Ramos (cell line): ENCODE results near the gene UBE2H.

Source experiments
- in situ Hi-C: fragments of 300-500 bp; cut with MboI; formaldehyde crosslinking; loops from one replicate; pipeline ENCODE4 v1.14.3; 2022; ENCODE audit warnings: low sequenced_read_pairs; ENCODE audit not compliant: unreplicated experiment

UBE2H gene

DNA sequence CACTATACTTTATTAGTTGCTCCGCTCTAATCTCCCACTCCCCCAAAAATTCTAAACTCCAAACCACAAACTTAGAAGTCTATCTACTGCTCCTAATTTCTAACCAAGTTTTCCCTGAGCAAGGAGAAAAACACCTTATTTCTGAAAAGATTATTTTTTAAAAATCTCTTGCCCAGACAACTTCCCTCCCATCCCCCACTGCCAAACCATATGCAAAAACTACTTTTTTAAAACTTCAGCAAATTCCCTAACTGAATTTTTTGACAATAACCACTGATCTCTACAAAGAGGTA, 1.9 kb downstream of the UBE2H start:
- in situ Hi-C loops: no loop called here

DNA sequence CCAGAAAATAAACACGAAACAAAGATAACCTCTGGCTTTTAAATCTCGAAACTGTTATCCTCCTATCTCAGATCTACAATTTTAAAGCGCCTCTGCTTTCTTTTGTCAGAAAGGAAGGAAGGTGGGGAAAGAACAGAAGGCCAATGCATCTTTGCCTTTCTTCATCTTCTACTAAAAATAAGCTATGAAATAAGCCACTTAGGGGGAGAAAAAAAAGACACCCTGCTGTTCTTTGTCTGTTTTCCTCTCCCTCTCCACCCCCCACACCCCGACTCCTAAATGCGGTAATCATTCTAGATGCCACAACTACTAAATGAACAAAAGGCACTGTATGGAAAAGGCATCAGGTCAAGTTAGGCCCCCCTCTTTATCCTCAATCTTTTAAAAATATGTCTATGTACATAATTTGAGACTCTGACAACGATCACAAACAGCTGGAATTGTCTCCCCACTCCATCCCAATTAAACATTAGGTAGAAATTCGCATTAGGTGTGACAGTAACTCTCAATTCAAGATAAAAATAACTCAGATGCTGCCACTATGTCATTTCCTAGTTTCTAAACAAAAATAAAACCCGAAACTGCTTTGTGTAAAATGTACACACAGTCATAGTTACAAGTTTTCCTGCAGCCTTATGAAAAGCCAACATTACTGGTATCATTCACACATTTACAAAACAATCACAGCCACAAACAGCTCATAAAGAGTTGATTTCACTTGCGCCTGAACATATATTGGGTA, 2.4 kb downstream of the UBE2H start:
- in situ Hi-C loops: no loop called here

DNA sequence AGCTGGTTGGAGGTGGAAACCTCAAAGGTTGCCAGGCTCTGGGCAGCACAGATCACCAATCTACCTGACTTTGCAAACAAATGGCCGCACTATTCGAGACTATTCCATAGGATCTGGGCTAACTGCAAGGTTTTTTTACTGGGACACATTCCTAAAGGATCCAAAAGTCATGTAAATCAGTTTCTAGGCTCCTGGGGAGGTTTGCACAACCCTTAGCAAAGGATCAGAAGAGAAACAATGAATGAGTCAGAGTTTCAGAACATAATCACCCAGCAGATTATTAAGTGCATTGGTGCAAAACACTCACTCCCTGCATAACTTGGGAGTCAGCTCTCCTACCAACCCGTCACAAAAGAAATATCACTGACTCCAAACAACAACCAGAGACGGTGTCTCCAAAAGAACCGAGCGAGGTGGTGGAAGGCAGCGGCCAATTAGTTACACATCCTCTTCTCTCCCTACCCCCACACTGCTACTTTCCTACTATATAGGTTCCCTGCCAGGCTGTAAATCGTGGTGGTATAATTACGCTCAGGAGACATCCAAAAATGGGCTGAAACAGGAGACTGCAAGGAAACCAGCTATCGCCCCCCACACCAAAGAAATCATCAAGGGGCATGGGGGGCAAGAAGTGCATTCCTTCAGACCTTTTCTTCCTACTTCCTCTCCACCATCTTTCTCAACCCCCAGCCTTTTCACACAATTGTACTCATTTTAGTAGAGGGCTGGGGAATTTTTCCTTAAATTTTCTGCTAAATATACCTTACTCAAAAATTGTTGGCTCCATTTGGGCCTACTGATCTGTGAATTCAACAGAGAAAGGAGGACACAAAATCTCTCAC, 3.2 kb downstream of the UBE2H start:
- in situ Hi-C loops: no loop called here

DNA sequence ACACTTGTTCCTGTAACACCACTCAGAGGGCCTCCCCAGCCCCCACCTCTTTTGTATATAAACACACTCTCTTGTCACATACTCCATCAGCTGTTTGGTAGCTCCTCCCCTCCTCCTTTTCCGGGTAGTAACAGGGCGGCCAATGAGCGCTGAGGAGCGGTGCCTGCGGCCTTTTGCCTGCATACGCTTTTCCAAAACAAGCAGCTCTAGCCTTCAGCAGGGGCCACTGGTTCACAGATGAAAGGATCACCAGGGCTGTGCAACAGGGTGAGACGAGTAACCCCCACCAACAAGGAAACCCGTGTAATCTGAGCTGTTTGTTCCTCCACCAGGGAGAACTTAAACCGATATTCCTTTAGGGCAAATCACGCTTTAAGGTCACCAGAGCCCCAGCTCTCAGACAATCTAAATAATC, 3.9 kb downstream of the UBE2H start:
- in situ Hi-C loops: no loop called here

DNA sequence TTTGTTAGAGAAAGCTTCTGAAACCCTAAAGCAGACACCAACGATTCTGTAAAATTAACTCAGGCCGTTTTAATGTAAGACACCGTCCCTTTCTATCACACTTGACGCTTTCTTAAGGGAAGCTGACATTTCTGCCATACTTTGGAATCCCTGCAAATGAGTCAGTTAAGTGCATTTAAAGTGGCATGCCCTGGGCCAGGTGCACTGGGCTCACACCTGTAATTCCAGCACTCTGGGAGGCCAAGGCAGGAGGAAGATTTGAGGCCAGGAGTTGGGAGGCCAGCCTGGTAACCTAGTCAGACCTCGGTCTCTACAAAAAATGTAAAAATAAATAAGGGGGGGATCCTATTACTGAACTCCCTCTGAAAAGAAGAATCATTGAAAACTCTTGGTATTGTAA, 4.4 kb downstream of the UBE2H start:
- in situ Hi-C loops: no loop called here

DNA sequence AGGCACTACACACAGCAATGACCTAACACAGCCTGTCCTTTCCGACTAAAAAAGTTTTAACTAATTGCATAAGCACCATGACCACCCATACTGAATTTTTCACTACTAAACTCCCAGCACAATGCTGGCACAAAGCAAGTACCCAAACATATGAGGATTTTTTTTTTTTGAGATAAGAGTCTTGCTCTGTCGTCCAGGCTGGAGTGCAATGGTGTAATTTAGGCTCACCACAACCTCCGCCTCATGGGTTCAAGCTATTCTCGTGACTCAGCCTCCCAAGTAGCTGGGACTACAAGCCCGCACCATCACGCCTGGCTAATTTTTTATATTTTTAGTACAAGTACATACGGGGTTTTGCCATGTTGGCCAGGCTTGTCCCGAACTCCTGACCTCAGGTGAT, 5.1 kb downstream of the UBE2H start:
- in situ Hi-C loops: no loop called here

- in situ Hi-C loops: no loop called here
Observed at GRCh38 chr7:129947049-129947448, 5.7 kb downstream of the UBE2H start.

GRCh38 chr7:129946282-129946681, 6.5 kb downstream of the UBE2H start:
- in situ Hi-C loops: no loop called here

DNA sequence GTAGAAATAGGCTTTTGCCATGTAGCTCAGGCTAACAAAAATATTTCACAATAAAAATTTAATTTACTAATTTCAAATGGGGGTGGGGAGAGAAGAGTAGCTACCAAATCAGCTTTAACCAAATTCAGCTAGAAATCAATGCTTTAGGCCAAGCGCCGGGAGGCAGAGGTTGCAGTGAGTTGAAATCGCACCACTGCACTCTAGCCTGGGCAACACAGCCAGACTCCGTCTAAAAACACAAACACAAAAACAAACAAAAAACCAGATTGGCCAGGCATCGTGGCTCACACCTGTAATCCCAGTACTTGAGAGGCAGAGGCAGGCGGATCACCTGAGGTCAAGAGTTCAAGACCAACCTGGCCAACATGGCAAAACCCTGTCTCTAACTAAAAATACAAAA, 9.4 kb downstream of the UBE2H start:
- in situ Hi-C loops: no loop called here

- in situ Hi-C loops: no loop called here
Observed at GRCh38 chr7:129940329-129940728, 12.4 kb downstream of the UBE2H start.

- in situ Hi-C loops: no loop called here
Observed at GRCh38 chr7:129939881-129940280, 12.9 kb downstream of the UBE2H start.

GRCh38 chr7:129933627-129934026, 19.1 kb downstream of the UBE2H start:
- in situ Hi-C loops: no loop called here

DNA sequence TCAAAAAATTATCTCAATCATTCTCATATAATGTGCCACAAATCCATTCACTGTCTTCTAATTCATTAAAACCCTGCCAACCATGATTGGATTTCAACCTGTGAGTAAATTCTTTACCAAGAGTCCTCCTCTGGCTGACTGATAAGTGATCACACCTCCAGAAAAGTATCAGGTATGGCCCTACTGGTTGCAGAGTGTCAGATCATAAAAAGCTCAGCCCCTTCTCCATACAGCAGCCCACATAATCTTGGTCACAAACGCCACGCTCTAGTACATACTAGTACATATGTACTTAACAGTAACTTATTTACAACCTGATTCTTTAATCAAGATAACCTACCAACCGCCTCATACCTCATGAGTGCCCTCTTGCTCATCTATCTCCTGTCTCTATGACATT, 26.1 kb downstream of the UBE2H start:
- in situ Hi-C loops: no loop called here

DNA sequence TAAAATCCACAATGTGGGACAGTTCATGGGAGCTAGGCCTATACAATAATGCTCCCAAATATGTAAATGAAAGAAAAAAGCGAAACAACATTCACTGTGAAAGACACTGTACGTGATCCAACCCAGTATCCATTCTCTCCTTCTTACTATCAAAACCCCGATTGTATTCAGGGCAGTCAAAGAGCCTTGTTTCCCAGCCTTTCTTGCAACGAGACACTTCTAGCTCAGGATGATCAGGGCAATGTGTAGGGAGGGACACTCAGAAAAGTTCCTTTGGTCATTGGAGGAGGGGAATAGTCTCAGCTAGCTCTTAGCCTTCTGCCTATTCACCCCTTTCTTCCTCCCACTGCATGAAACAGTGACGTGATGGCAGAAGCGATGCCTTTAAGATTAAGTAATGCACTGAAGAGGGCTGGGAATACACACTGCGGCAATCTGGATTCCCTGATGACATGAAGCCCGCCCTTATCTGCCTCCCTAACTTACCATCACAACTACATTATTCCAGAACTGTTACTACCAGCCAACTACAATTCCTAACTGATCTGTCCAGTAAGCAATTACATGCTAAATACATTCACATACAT, 27.3 kb downstream of the UBE2H start:
- in situ Hi-C loops: no loop called here

DNA sequence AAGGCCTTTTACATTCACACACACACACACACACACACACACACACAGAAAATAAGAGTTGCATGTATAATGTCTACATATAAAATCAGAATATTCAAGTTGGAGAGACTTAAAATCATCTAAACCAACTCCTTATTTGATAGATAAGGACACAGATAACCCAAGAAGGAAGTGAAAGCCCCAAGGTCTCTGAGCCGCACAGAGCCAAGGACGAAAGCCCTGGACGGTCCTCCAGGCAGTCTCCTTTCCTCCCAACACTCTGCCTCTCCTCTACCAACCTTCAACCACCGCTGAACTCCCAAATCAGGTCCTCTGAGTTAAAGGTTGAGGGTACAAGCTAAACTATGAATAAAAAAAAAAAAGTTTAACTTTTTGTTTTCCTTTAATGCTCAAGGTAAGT, 28.2 kb downstream of the UBE2H start:
- in situ Hi-C loops: no loop called here

DNA sequence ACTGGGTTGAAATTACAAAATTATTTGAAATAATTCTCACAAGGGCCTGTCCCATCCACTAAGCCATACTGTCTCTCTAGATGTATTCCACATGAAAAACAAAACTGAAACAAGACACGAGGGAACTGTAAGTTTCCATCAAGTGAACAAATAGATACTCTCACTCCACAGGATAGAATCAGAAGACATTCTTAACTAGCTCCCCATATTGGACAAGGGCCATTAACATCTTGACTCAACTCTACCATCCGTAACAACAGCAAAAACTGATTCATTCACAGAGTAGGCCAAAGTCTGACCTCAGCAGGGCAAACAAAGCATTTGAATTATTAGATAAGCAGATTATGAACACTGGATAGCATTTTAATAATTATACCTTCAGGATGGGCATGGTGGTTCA, 29.1 kb downstream of the UBE2H start:
- in situ Hi-C loops: no loop called here

- in situ Hi-C loops: no loop called here
Observed at GRCh38 chr7:129919492-129919891, 33.3 kb downstream of the UBE2H start.

DNA sequence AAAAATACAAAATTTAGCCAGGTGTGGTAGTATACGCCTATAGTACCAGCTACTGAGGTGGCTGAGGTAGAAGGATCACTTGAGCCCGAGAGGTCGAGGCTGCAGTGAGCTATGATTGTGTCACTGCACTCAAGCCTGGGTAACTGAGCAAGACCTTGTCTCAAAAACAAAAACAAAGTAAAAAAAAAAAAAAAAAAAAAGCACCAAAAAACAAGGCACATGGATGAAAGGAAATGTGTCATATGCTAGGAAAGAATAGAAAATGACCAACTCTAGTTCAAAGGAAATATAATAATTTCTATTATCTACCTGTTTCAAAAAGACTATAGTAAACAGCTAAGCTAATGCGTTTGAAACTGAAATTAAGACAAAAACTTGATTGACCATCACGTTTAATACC, 33.8 kb downstream of the UBE2H start:
- in situ Hi-C loops: no loop called here

DNA sequence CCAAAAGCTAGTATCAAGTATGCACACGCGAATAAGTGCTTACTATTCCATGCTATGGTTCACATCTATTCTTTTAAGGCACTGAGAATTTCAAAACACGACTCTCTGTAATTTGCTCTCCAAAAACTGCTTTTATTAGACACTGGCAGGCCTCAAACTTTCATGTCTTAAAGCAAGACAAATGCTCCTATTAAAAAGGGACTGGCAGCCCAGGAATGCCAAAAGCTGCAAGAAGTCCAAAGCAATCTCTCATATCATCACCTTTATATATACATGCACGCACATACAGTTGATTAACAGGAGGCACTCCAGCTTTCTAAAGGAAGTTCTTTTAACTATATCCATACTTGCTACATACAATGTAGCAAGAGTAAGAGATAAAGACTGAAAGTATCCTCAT, 34.8 kb downstream of the UBE2H start:
- in situ Hi-C loops: no loop called here

DNA sequence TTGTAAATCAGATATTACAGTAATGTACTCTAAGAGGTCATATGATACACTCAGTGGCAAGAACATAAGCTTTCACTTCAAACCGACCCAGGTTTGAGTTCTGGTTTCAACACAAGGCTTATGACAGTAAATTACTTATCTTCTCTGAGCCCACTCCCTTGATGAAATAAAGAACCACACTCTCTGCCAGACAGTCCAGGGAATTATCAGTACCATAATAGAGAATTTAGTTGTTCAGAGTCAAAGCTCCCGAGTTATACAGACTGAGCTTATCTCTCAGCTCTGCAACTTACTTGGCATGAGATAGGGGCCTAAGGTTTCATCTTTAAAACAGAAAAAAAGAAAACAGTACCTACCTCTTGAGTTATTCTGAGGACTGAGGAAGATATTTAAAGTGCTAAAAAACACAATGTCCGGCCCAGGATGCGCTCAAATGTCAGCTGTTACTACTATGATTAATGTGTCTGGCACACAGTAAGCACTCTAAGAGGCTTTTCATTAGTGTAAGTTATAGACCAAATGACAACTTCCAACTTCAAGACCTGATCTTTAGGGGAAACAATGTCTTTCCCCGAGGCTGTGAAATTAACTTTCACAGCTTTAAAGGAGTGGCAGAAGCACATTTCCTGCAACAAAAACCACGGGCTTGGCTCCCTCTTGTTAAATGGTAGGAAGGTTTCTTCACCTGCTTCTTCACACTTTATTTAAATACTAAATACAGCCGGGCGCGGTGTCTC, 38.1 kb downstream of the UBE2H start:
- in situ Hi-C loops: no loop called here

DNA sequence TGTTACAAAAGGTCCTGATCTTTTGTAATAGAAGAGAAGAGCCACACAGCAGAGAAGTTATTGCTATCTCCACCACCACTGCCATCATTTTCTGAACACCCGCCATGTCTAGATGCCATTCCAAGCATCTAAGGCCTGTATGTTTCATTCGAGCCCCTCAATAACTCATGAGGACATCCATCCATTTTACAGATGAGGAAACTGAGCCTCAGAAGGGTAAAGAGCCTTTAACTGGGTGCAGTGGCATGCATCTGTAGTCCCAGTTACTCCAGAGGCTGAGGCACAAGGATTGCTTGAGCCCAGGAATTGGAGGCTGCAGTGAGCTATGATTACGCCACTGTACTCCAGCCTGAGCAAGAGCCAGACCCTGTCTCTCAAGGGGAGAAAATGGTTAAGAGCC, 39.3 kb downstream of the UBE2H start:
- in situ Hi-C loops: no loop called here
